GM20000 (cell line): ENCODE data around the gene PDGFA.

Experiments used
- DNase-seq: peaks from one replicate; pipeline ENCODE4 v3.0.0; 2012; ENCODE audit warnings: low spot score
- CTCF ChIP-seq: IDR thresholded peaks from 2 replicates; pipeline ENCODE4 v1.5.1; 2012; ENCODE audit warnings: mild to moderate bottlenecking, control low read depth; ENCODE audit errors: extremely low read depth, missing control alignments

The PDGFA gene

GRCh38 chr7:523347-524336 lies 4.0 kb upstream of the PDGFA start:
- no peak for TF ChIP-seq CTCF

GRCh38 chr7:522951-523314 lies 3.3 kb upstream of the PDGFA start:
- TF ChIP-seq CTCF = no peak
- no peak for DNase-seq

More at GRCh38 chr7:523347-524336, 4.0 kb upstream of the PDGFA start:
- no peak for DNase-seq

- DNase-seq = peak; percentile 78
- TF ChIP-seq CTCF = no peak
Measured at GRCh38 chr7:522071-522950, 2.7 kb upstream of the PDGFA start.

- peak; percentile 80 for DNase-seq
- no peak for TF ChIP-seq CTCF
Measured at GRCh38 chr7:521221-522070, 1.8 kb upstream of the PDGFA start.

- TF ChIP-seq CTCF = no peak
- no peak for DNase-seq
Measured at GRCh38 chr7:520503-521161, 986 bp upstream of the PDGFA start.

- no peak for TF ChIP-seq CTCF
- DNase-seq = peak; percentile 78
Measured at GRCh38 chr7:518630-519483, 789 bp downstream of the PDGFA start.
